Activated naive CD4-positive, alpha-beta T cell treated with anti-CD3 and anti-CD28 coated beads for 36 hours (primary cell): Measurements from ENCODE around the gene ZFAND2B. TPM values are rescaled to one million over a fixed set of nuclear protein-coding genes. Genes with fewer than 3 reads are reported as not detected.

ENCODE experiments used
- CTCF ChIA-PET: fragments of 350-600 bp; sonication (Branson Sonifier 250); formaldehyde crosslinking; loops from one replicate; lab custom pipeline; 2021; ENCODE audit warnings: antibody characterized with exemption; lab: Charles Lee
- DNase-seq: peaks from one replicate; pipeline ENCODE4 v3.0.0-alpha.2; 2020
- H3K27ac Mint-ChIP-seq: one replicate; pipeline ENCODE4 v1.8.0; 2021; ENCODE audit warnings: mild to moderate bottlenecking, mixed read lengths
- H3K27me3 Mint-ChIP-seq: one replicate; pipeline ENCODE4 v1.8.0; 2021; ENCODE audit warnings: low read depth, mixed read lengths
- H3K36me3 Mint-ChIP-seq: one replicate; pipeline ENCODE4 v1.8.0; 2021; ENCODE audit warnings: low read depth, mixed read lengths
- H3K4me1 Mint-ChIP-seq: one replicate; pipeline ENCODE4 v1.8.0; 2021; ENCODE audit warnings: low read depth, mixed read lengths
- H3K4me3 Mint-ChIP-seq: one replicate; pipeline ENCODE4 v1.8.0; 2021; ENCODE audit warnings: mild to moderate bottlenecking, moderate library complexity, mixed read lengths
- H3K9me3 Mint-ChIP-seq: one replicate; pipeline ENCODE4 v1.8.0; 2021; ENCODE audit warnings: mixed read lengths
- intact Hi-C: fragments of 100-400 bp; cut with micrococcal nuclease; formaldehyde crosslinking; loops from one replicate; pipeline ENCODE4 v1.15.1; 2023
- total RNA-seq, 2 experiments: library from RNA; stranded (reverse); gene quantifications; one replicate each; pipeline ENCODE4 v1.2.3, GENCODE V29; 2021

The ZFAND2B gene
- total RNA-seq = 10 to 100 TPM; 32.6 to 33.6 TPM

GRCh38 chr2:219206328-219207133, at the start of gene ZFAND2B:
Gene ZFAND2B (plus strand): TSS chr2:219206782. CDS start chr2:219206988, 206 bp downstream.
- intact Hi-C loops = loop anchor here (1.0 to 2.0 kb wide), 8 partner anchors 13 to 638 kb away; partner anchors contain the start of genes ANKZF1, ATG9A, CNOT9 and DNAJB2
- Mint-ChIP-seq H3K4me3 (peak within 1 kb of the TSS; percentile 94), H3K4me1 (peaks cover 32% of the 10 kb centered on the region), H3K27me3 (no peaks in the 10 kb centered on the region), H3K9me3 (peaks cover 3% of the 10 kb centered on the region), H3K36me3 (peaks cover 9% of the 10 kb centered on the region), H3K27ac (peak within 1 kb of the TSS; percentile 96)
- DNase-seq = peak; percentile 94
- CTCF ChIA-PET = interaction anchor here (0.6 to 4.0 kb wide), 14 partner anchors 10 to 309 kb away, joined by 3 to 21 read pairs (median 4); partner anchors contain the start of genes CNPPD1, DNAJB2, NHEJ1 and SLC23A3

GRCh38 chr2:219157396-219157795, 49.2 kb upstream of the ZFAND2B start:
- Mint-ChIP-seq H3K36me3 (peaks cover 5% of the 10 kb centered on the region), H3K27me3 (no peaks in the 10 kb centered on the region), H3K9me3 (no peaks in the 10 kb centered on the region), H3K4me3 (no peak overlapping the region), H3K4me1 (peaks cover 13% of the 10 kb centered on the region), H3K27ac (no peak overlapping the region)
- CTCF ChIA-PET = interaction anchor here (0.6 to 10.8 kb wide), 17 partner anchors 8 to 198 kb away, joined by 3 to 118 read pairs (median 3); partner anchors contain the start of genes CNPPD1, IHH and SLC23A3
- DNase-seq = no peak
- intact Hi-C loops = loop anchor here (5.0 kb wide), 1 partner anchor 305 kb away; no protein-coding TSS in a partner anchor

- intact Hi-C loops = loop anchor here (5.0 kb wide), 1 partner anchor 306 kb away; no protein-coding TSS in a partner anchor
- Mint-ChIP-seq H3K36me3 (peaks cover 5% of the 10 kb centered on the region), H3K4me1 (peaks cover 13% of the 10 kb centered on the region), H3K4me3 (no peak overlapping the region), H3K27ac (no peak overlapping the region), H3K27me3 (no peaks in the 10 kb centered on the region), H3K9me3 (no peaks in the 10 kb centered on the region)
- DNase-seq = no peak
- CTCF ChIA-PET = interaction anchor here (0.6 to 10.8 kb wide), 17 partner anchors 8 to 295 kb away, joined by 3 to 118 read pairs (median 5); partner anchors contain the start of genes CNPPD1, DNAJB2, IHH and SLC23A3
These were observed 48.6 kb upstream of the ZFAND2B start for GRCh38 chr2:219158025-219158424.

- Mint-ChIP-seq H3K4me3 (no peak overlapping the region), H3K4me1 (peaks cover 13% of the 10 kb centered on the region), H3K27ac (no peak overlapping the region), H3K36me3 (peaks cover 4% of the 10 kb centered on the region), H3K9me3 (no peaks in the 10 kb centered on the region), H3K27me3 (no peaks in the 10 kb centered on the region)
- intact Hi-C loops = loop anchor here (5.0 kb wide), 1 partner anchor 306 kb away; no protein-coding TSS in a partner anchor
- CTCF ChIA-PET = interaction anchor here (0.5 to 10.8 kb wide), 22 partner anchors 8 to 295 kb away, joined by 3 to 118 read pairs (median 5); partner anchors contain the start of genes CNPPD1, DNAJB2, IHH and SLC23A3
- DNase-seq = no peak
These were observed 48.0 kb upstream of the ZFAND2B start for GRCh38 chr2:219158586-219158985.

- H3K4me3 Mint-ChIP-seq = peak overlapping the region; percentile 80
- H3K36me3 Mint-ChIP-seq = peaks cover 4% of the 10 kb centered on the region
- CTCF ChIA-PET = interaction anchor here (0.7 to 10.8 kb wide), 31 partner anchors 11 to 267 kb away, joined by 3 to 118 read pairs (median 4); partner anchors contain the start of genes CNPPD1, DNAJB2, IHH and SLC23A3
- no peak for DNase-seq
- peaks cover 13% of the 10 kb centered on the region for H3K4me1 Mint-ChIP-seq
- intact Hi-C loops = loop anchor here (1.0 to 5.0 kb wide), 11 partner anchors 18 to 383 kb away; partner anchors contain the start of genes ANKZF1, ATG9A, CHPF and DNAJB2
- H3K27me3 Mint-ChIP-seq = no peaks in the 10 kb centered on the region
- H3K9me3 Mint-ChIP-seq = no peaks in the 10 kb centered on the region
- H3K27ac Mint-ChIP-seq = peak overlapping the region; percentile 88
These were observed 46.8 kb upstream of the ZFAND2B start for GRCh38 chr2:219159771-219160185.

GRCh38 chr2:219160186-219161017, 46.2 kb upstream of the ZFAND2B start, which contains the start of gene NHEJ1:
Gene NHEJ1 (minus strand): TSS chr2:219160815. CDS start chr2:219158362, 2,453 bp downstream.
- Mint-ChIP-seq H3K27me3 (no peaks in the 10 kb centered on the region), H3K4me3 (peak within 1 kb of the TSS; percentile 80), H3K4me1 (peaks cover 13% of the 10 kb centered on the region), H3K36me3 (peaks cover 4% of the 10 kb centered on the region), H3K9me3 (no peaks in the 10 kb centered on the region), H3K27ac (peak within 1 kb of the TSS; percentile 88)
- intact Hi-C loops = loop anchor here (1.0 to 2.0 kb wide), 10 partner anchors 17 to 382 kb away; partner anchors contain the start of genes ANKZF1, ATG9A, CHPF and DNAJB2
- peak; percentile 96 for DNase-seq
- CTCF ChIA-PET = interaction anchor here (0.7 to 10.8 kb wide), 26 partner anchors 11 to 238 kb away, joined by 3 to 118 read pairs (median 4); partner anchors contain the start of genes CNPPD1, DNAJB2, IHH and SLC23A3

GRCh38 chr2:219161097-219161496, 45.5 kb upstream of the ZFAND2B start:
- H3K27ac Mint-ChIP-seq = no peak overlapping the region

GRCh38 chr2:219163156-219163555, 43.4 kb upstream of the ZFAND2B start:
- no peaks in the 10 kb centered on the region for H3K27me3 Mint-ChIP-seq
- H3K27ac Mint-ChIP-seq = no peak overlapping the region
- H3K4me3 Mint-ChIP-seq = no peak overlapping the region
- no peaks in the 10 kb centered on the region for H3K36me3 Mint-ChIP-seq
- CTCF ChIA-PET = interaction anchor here (1.0 to 1.5 kb wide), 3 partner anchors 9 to 14 kb away, joined by 3 to 5 read pairs (median 3); partner anchors contain the start of gene CNPPD1
- intact Hi-C loops = no loop called here
- H3K4me1 Mint-ChIP-seq = peaks cover 13% of the 10 kb centered on the region
- no peak for DNase-seq
- H3K9me3 Mint-ChIP-seq = no peaks in the 10 kb centered on the region

More at GRCh38 chr2:219161097-219161496, 45.5 kb upstream of the ZFAND2B start:
- peak overlapping the region; percentile 80 for H3K4me3 Mint-ChIP-seq
- no peaks in the 10 kb centered on the region for H3K9me3 Mint-ChIP-seq
- H3K27me3 Mint-ChIP-seq = no peaks in the 10 kb centered on the region
- H3K4me1 Mint-ChIP-seq = peaks cover 13% of the 10 kb centered on the region
- peaks cover 4% of the 10 kb centered on the region for H3K36me3 Mint-ChIP-seq
- DNase-seq = no peak
- CTCF ChIA-PET = interaction anchor here (6.2 to 6.6 kb wide), 2 partner anchors 12 to 134 kb away, joined by 67 to 70 read pairs; partner anchors contain the start of genes CNPPD1 and SLC23A3
- intact Hi-C loops = loop anchor here (2.0 kb wide), 1 partner anchor 382 kb away; the partner anchor contains the start of gene CHPF

GRCh38 chr2:219165058-219165911, 41.3 kb upstream of the ZFAND2B start:
- peaks cover 6% of the 10 kb centered on the region for H3K4me1 Mint-ChIP-seq
- no peak for DNase-seq
- no peak overlapping the region for H3K4me3 Mint-ChIP-seq
- no peak overlapping the region for H3K27ac Mint-ChIP-seq
- CTCF ChIA-PET = interaction anchor here (0.7 to 2.5 kb wide), 5 partner anchors 7 to 130 kb away, joined by 4 to 8 read pairs (median 5); partner anchors contain the start of gene CNPPD1
- intact Hi-C loops = no loop called here
- H3K36me3 Mint-ChIP-seq = no peaks in the 10 kb centered on the region
- H3K27me3 Mint-ChIP-seq = no peaks in the 10 kb centered on the region
- H3K9me3 Mint-ChIP-seq = no peaks in the 10 kb centered on the region

GRCh38 chr2:219167997-219168396, 38.6 kb upstream of the ZFAND2B start:
- DNase-seq = no peak
- H3K27ac Mint-ChIP-seq = no peak overlapping the region
- no peak overlapping the region for H3K4me3 Mint-ChIP-seq
- H3K4me1 Mint-ChIP-seq = no peaks in the 10 kb centered on the region
- CTCF ChIA-PET = no interaction called here
- intact Hi-C loops = no loop called here
- H3K9me3 Mint-ChIP-seq = no peaks in the 10 kb centered on the region
- H3K36me3 Mint-ChIP-seq = no peaks in the 10 kb centered on the region
- H3K27me3 Mint-ChIP-seq = no peaks in the 10 kb centered on the region
